Liver (tissue), 9 donors: Measurements from ENCODE around the gene AKR1D1. TPM values are rescaled to one million over a fixed set of nuclear protein-coding genes. Genes with fewer than 3 reads are reported as not detected.

ENCODE experiments used
- DNase-seq: peaks from one replicate; pipeline ENCODE4 v3.0.0-alpha.2; 2017; ENCODE audit warnings: low spot score
- H3K27ac ChIP-seq, 2 donors: one replicate each; pipeline ENCODE4 v1.7.0; 2013; ENCODE audit warnings: inconsistent platforms in 2 of 2, low read length in 2 of 2, control low read depth in 1 of 2, low read depth in 1 of 2, mild to moderate bottlenecking in 1 of 2
- H3K27me3 ChIP-seq, 4 donors: one replicate each; pipeline versions ENCODE4 v1.6.1 to v1.7.0; 2013; ENCODE audit warnings: low read length in 3 of 4, inconsistent platforms in 1 of 4, mild to moderate bottlenecking in 1 of 4, moderate library complexity in 1 of 4; ENCODE audit not compliant: control insufficient read depth in 4 of 4, insufficient read depth in 4 of 4
- H3K36me3 ChIP-seq, 4 donors: one replicate each; pipeline versions ENCODE4 v1.6.1 to v1.7.0; 2013; ENCODE audit warnings: low read length in 3 of 4, mild to moderate bottlenecking in 3 of 4, low read depth in 1 of 4, moderate library complexity in 1 of 4; ENCODE audit not compliant: control insufficient read depth in 4 of 4, insufficient read depth in 3 of 4
- H3K4me1 ChIP-seq, 4 donors: one replicate each; pipeline versions ENCODE4 v1.6.1 to v1.7.0; 2013; ENCODE audit warnings: low read length in 3 of 4, mild to moderate bottlenecking in 3 of 4, moderate library complexity in 1 of 4; ENCODE audit not compliant: control insufficient read depth in 4 of 4, insufficient read depth in 4 of 4
- H3K4me3 ChIP-seq, 3 donors: one replicate each; pipeline versions ENCODE4 v1.6.1 to v1.7.0; 2013; ENCODE audit warnings: low read length in 3 of 3, control low read depth in 1 of 3, low read depth in 1 of 3, mild to moderate bottlenecking in 1 of 3
- H3K9ac ChIP-seq, 2 donors: one replicate each; pipeline ENCODE4 v1.7.0; 2013; ENCODE audit warnings: low read length in 2 of 2, mild to moderate bottlenecking in 2 of 2, moderate library complexity in 2 of 2, control low read depth in 1 of 2, low read depth in 1 of 2
- H3K9me3 ChIP-seq, 4 donors: one replicate each; pipeline versions ENCODE4 v1.6.1 to v1.7.0; 2013; ENCODE audit warnings: low read length in 3 of 4; ENCODE audit not compliant: control insufficient read depth in 4 of 4
- ATF3 ChIP-seq: IDR thresholded peaks from 2 replicates; pipeline ENCODE4 v1.6.1; 2016; ENCODE audit warnings: antibody characterized with exemption
- EGR1 ChIP-seq, 2 donors: IDR thresholded peaks; 2 replicates each; pipeline ENCODE4 v1.6.1; 2016 to 2018; ENCODE audit warnings: antibody characterized with exemption in 2 of 2, low read depth in 2 of 2
- FOXA1 ChIP-seq: IDR thresholded peaks from 2 replicates; pipeline ENCODE4 v1.6.1; 2016; ENCODE audit warnings: antibody characterized with exemption
- FOXA2 ChIP-seq: IDR thresholded peaks from 2 replicates; pipeline ENCODE4 v1.6.1; 2016; ENCODE audit warnings: antibody characterized with exemption
- GABPA ChIP-seq, 2 donors: IDR thresholded peaks in 1 of 2; conservative IDR thresholded peaks in 1 of 2; 2 replicates each; pipeline ENCODE4 v1.6.1; 2016; ENCODE audit warnings: antibody characterized with exemption in 2 of 2, mild to moderate bottlenecking in 1 of 2, moderate library complexity in 1 of 2
- HNF4A ChIP-seq, 2 donors: conservative IDR thresholded peaks; 2 replicates each; pipeline ENCODE4 v1.6.1; 2016; ENCODE audit warnings: antibody characterized with exemption in 2 of 2, mild to moderate bottlenecking in 2 of 2
- HNF4G ChIP-seq: IDR thresholded peaks from 2 replicates; pipeline ENCODE4 v1.6.1; 2016; ENCODE audit warnings: antibody characterized with exemption
- JUND ChIP-seq, 2 donors: IDR thresholded peaks; 2 replicates each; pipeline ENCODE4 v1.6.1; 2016; ENCODE audit warnings: antibody characterized with exemption in 2 of 2
- MAX ChIP-seq: IDR thresholded peaks from 2 replicates; pipeline ENCODE4 v1.6.1; 2016; ENCODE audit warnings: antibody characterized with exemption
- NR2F2 ChIP-seq: IDR thresholded peaks from 2 replicates; pipeline ENCODE4 v1.6.1; 2016; ENCODE audit warnings: antibody characterized with exemption
- RAD21 ChIP-seq, 2 donors: IDR thresholded peaks; 2 replicates each; pipeline ENCODE4 v1.6.1; 2016; ENCODE audit warnings: antibody characterized with exemption in 2 of 2, mild to moderate bottlenecking in 2 of 2
- RXRA ChIP-seq, 2 donors: IDR thresholded peaks; 2 replicates each; pipeline ENCODE4 v1.6.1; 2017 to 2018; ENCODE audit warnings: antibody characterized with exemption in 2 of 2, mild to moderate bottlenecking in 1 of 2
- SP1 ChIP-seq: IDR thresholded peaks from 2 replicates; pipeline ENCODE4 v1.6.1; 2018; ENCODE audit warnings: antibody characterized with exemption, mild to moderate bottlenecking
- TAF1 ChIP-seq: conservative IDR thresholded peaks from 2 replicates; pipeline ENCODE4 v1.6.1; 2016; ENCODE audit warnings: antibody characterized with exemption, mild to moderate bottlenecking
- YY1 ChIP-seq: IDR thresholded peaks from 2 replicates; pipeline ENCODE4 v1.6.1; 2016; ENCODE audit warnings: antibody characterized with exemption, mild to moderate bottlenecking
- WGBS: extraction: QIAGEN DNeasy Blood & Tissue Kit; methylation state at CpG from one replicate; pipeline ENCODE4 v1.1.7; 2013; 5-methylcytosine and 5-hydroxymethylcytosine counted together
- polyA plus RNA-seq, 2 donors: library from polyadenylated mRNA; stranded (reverse) in 1 of 2; unstranded in 1 of 2; fragments of 200-250 nt in 1 of 2; fragments of >200 nt in 1 of 2; fragmentation: Nextera tagmentation in 1 of 2; extraction: Ambion mirVana in 1 of 2; gene quantifications; one replicate each; pipeline versions ENCODE4 v1.2.1 to v1.2.3, GENCODE V29; 2013 to 2015
- total RNA-seq, 2 donors: library from RNA; depleted of rRNA; stranded (reverse); fragments of >200 nt; gene quantifications; one replicate each; pipeline ENCODE4 v1.2.3, GENCODE V29; 2014
- TF ChIP-seq, protein P1 (sequence below): fragments of 150-350 bp; IDR thresholded peaks from 2 replicates; pipeline ENCODE4 v1.5.1; 2017; ENCODE audit warnings: improper control_type of control experiment, low read depth, low read length; ENCODE audit not compliant: missing input control
- TF ChIP-seq, protein P2 (sequence below): IDR thresholded peaks from 2 replicates; pipeline ENCODE4 v1.6.1; 2016; ENCODE audit warnings: antibody characterized with exemption, mild to moderate bottlenecking
- TF ChIP-seq, protein P3 (sequence below): IDR thresholded peaks from 2 replicates; pipeline ENCODE4 v1.6.1; 2016; ENCODE audit warnings: antibody characterized with exemption
- donor health status: healthy.
- donor health status: healthy.
- donor health status: healthy.
- donor health status: healthy.
- donor health status: healthy.

The AKR1D1 gene
- total and polyA plus RNA-seq, 4 donors, result 18.6 to 93.9 (median 31.9) TPM

DNA sequence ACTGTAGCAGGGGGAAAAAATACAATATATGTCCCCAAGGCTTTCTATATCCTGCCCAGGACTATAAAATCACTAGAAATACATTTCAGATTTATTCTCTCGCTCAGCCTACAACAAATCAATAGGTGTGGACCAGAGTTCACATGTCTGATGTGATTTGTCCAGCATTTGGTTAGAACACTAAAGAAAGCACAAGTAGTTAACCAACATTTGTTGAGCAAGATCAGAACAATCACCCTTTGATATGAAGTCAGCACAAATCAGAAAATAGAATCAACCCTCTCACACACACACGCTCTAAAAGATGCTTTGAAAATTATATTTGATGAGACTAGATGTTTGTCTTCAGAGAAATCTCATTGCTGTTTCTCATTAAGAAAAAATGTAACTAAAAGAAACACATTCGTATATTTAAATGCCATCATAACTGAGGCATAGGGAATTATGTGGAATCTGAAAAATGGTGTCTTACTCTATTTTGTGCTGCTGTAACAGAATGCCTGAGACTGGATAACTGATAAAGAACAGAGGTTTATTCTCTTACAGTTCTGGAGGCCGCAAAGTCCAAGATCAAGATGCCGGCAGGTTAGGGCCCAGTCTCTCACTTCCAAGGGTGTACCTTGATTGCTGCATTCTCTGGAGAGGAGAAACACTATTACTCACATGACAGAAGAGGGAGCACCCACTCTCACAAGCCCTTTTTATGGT lies 10.5 kb downstream of the AKR1D1 start:
- peaks cover 0 to 21% (median 2%) of the 10 kb centered on the region in 4 donors for H3K36me3 ChIP-seq
- DNase-seq, result no peak
- H3K27ac ChIP-seq, result peak overlapping the region; percentile 66 to 67
- H3K4me1 ChIP-seq, result peaks cover 6 to 53% (median 19%) of the 10 kb centered on the region in 4 donors
- peak overlapping the region in 1 of 3 donors; percentile 21 for H3K4me3 ChIP-seq
- TF ChIP-seq HNF4G (peak; percentile 74), FOXA2 (peak; percentile 48), NR2F2 (no peak), SP1 (peak; percentile 63), GABPA (IDR thresholded peaks at IDR 0.05 in 1 of 2, conservative IDR thresholded peaks at IDR 0.05 in 1 of 2) (no peak), YY1 (peak; percentile 70), TAF1 (no peak), MAX (peak; percentile 59), FOXA1 (no peak), EGR1 (IDR thresholded peaks at IDR 0.05; ENCODE audit: low read depth in 2 of 2) (no peak), RAD21 (IDR thresholded peaks at IDR 0.05) (peak; percentile 40 to 60), HNF4A (conservative IDR thresholded peaks at IDR 0.05) (peak; percentile 89 to 92), RXRA (IDR thresholded peaks at IDR 0.05) (peak; percentile 73 to 82), JUND (IDR thresholded peaks at IDR 0.05) (peak; percentile 67 to 83), ATF3 (no peak)
- TF ChIP-seq, protein P1, sequence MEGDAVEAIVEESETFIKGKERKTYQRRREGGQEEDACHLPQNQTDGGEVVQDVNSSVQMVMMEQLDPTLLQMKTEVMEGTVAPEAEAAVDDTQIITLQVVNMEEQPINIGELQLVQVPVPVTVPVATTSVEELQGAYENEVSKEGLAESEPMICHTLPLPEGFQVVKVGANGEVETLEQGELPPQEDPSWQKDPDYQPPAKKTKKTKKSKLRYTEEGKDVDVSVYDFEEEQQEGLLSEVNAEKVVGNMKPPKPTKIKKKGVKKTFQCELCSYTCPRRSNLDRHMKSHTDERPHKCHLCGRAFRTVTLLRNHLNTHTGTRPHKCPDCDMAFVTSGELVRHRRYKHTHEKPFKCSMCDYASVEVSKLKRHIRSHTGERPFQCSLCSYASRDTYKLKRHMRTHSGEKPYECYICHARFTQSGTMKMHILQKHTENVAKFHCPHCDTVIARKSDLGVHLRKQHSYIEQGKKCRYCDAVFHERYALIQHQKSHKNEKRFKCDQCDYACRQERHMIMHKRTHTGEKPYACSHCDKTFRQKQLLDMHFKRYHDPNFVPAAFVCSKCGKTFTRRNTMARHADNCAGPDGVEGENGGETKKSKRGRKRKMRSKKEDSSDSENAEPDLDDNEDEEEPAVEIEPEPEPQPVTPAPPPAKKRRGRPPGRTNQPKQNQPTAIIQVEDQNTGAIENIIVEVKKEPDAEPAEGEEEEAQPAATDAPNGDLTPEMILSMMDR, result no peak
- TF ChIP-seq, protein P2, sequence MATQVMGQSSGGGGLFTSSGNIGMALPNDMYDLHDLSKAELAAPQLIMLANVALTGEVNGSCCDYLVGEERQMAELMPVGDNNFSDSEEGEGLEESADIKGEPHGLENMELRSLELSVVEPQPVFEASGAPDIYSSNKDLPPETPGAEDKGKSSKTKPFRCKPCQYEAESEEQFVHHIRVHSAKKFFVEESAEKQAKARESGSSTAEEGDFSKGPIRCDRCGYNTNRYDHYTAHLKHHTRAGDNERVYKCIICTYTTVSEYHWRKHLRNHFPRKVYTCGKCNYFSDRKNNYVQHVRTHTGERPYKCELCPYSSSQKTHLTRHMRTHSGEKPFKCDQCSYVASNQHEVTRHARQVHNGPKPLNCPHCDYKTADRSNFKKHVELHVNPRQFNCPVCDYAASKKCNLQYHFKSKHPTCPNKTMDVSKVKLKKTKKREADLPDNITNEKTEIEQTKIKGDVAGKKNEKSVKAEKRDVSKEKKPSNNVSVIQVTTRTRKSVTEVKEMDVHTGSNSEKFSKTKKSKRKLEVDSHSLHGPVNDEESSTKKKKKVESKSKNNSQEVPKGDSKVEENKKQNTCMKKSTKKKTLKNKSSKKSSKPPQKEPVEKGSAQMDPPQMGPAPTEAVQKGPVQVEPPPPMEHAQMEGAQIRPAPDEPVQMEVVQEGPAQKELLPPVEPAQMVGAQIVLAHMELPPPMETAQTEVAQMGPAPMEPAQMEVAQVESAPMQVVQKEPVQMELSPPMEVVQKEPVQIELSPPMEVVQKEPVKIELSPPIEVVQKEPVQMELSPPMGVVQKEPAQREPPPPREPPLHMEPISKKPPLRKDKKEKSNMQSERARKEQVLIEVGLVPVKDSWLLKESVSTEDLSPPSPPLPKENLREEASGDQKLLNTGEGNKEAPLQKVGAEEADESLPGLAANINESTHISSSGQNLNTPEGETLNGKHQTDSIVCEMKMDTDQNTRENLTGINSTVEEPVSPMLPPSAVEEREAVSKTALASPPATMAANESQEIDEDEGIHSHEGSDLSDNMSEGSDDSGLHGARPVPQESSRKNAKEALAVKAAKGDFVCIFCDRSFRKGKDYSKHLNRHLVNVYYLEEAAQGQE, result peak; percentile 24
- TF ChIP-seq, protein P3, sequence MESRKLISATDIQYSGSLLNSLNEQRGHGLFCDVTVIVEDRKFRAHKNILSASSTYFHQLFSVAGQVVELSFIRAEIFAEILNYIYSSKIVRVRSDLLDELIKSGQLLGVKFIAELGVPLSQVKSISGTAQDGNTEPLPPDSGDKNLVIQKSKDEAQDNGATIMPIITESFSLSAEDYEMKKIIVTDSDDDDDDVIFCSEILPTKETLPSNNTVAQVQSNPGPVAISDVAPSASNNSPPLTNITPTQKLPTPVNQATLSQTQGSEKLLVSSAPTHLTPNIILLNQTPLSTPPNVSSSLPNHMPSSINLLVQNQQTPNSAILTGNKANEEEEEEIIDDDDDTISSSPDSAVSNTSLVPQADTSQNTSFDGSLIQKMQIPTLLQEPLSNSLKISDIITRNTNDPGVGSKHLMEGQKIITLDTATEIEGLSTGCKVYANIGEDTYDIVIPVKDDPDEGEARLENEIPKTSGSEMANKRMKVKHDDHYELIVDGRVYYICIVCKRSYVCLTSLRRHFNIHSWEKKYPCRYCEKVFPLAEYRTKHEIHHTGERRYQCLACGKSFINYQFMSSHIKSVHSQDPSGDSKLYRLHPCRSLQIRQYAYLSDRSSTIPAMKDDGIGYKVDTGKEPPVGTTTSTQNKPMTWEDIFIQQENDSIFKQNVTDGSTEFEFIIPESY, result peak; percentile 70
- WGBS, result 47% methylated on average over 5 of the region's 5 CpGs
- H3K9ac ChIP-seq, result peak overlapping the region in 1 of 2 donors; percentile 26
- H3K9me3 ChIP-seq, result no peaks in the 10 kb centered on the region
- no peaks in the 10 kb centered on the region for H3K27me3 ChIP-seq
